Mesenchymal stem cell (in vitro differentiated cells and primary cell): ENCODE measurements around the gene FPGT.
A peak's percentile ranks its signal among the peaks of the same experiment; 100 is the strongest.
"Not testable (repeated sequence)": the region's sequence is repeated elsewhere in the genome, so short reads cannot be mapped to it uniquely, and the experiment has no call there.

Source experiments
- DNase-seq: peaks from one replicate; pipeline ENCODE4 v3.0.0-alpha.2; 2013
- H2AFZ ChIP-seq: one replicate; pipeline ENCODE4 v1.6.1; 2013; ENCODE audit warnings: low read depth, mild to moderate bottlenecking, control low read depth, inconsistent platforms, low read length, moderate library complexity
- H2AK5ac ChIP-seq: 2 replicates; pipeline ENCODE4 v1.6.1; 2013; ENCODE audit warnings: low read length, moderate library complexity, mild to moderate bottlenecking, inconsistent platforms; ENCODE audit not compliant: severe bottlenecking
- H2BK120ac ChIP-seq: one replicate; pipeline ENCODE4 v1.6.1; 2013; ENCODE audit warnings: low read depth, mild to moderate bottlenecking, inconsistent platforms, low read length, moderate library complexity
- H2BK12ac ChIP-seq, 2 experiments: one replicate each; pipeline ENCODE4 v1.6.1; 2013; ENCODE audit warnings: inconsistent platforms in 2 of 2, low read length in 2 of 2, mild to moderate bottlenecking in 2 of 2, moderate library complexity in 2 of 2, control low read depth in 1 of 2
- H2BK15ac ChIP-seq: one replicate; pipeline ENCODE4 v1.6.1; 2013; ENCODE audit warnings: mild to moderate bottlenecking, low read depth, inconsistent platforms; ENCODE audit not compliant: poor library complexity, severe bottlenecking
- H2BK5ac ChIP-seq: 2 replicates; pipeline ENCODE4 v1.6.1; 2013; ENCODE audit warnings: low read depth, mild to moderate bottlenecking, low read length, control low read depth, inconsistent platforms; ENCODE audit not compliant: poor library complexity, severe bottlenecking
- H3K14ac ChIP-seq, 2 experiments: one replicate each; pipeline ENCODE4 v1.6.1; 2013; ENCODE audit warnings: inconsistent platforms in 2 of 2, low read length in 2 of 2, control low read depth in 1 of 2, mild to moderate bottlenecking in 1 of 2, moderate library complexity in 1 of 2
- H3K18ac ChIP-seq, 2 experiments: one replicate each; pipeline ENCODE4 v1.6.1; 2013; ENCODE audit warnings: inconsistent platforms in 2 of 2, low read length in 2 of 2, control low read depth in 1 of 2, low read depth in 1 of 2, mild to moderate bottlenecking in 1 of 2
- H3K23ac ChIP-seq, 2 experiments: one replicate each; pipeline ENCODE4 v1.6.1; 2013; ENCODE audit warnings: inconsistent platforms in 2 of 2, low read length in 2 of 2, mild to moderate bottlenecking in 2 of 2, moderate library complexity in 2 of 2, control low read depth in 1 of 2
- H3K27ac ChIP-seq: 2 replicates; pipeline ENCODE4 v1.5.1; 2013; ENCODE audit warnings: mild to moderate bottlenecking, moderate library complexity, low read length, control low read depth, inconsistent platforms; ENCODE audit not compliant: poor library complexity, severe bottlenecking
- H3K27me3 ChIP-seq, 2 experiments: 2 replicates each; pipeline versions ENCODE4 v1.6.1 to v1.7.0; 2013; ENCODE audit warnings: low read length in 2 of 2, mild to moderate bottlenecking in 2 of 2, moderate library complexity in 2 of 2, control low read depth in 1 of 2, inconsistent platforms in 1 of 2; ENCODE audit not compliant: control insufficient read depth in 1 of 2, insufficient read depth in 1 of 2
- H3K36me3 ChIP-seq, 2 experiments: 2 replicates each; pipeline versions ENCODE4 v1.6.1 to v1.7.0; 2013; ENCODE audit warnings: low read length in 2 of 2, control low read depth in 1 of 2, inconsistent platforms in 1 of 2, low read depth in 1 of 2, mild to moderate bottlenecking in 1 of 2; ENCODE audit not compliant: insufficient read depth in 2 of 2, control insufficient read depth in 1 of 2
- H3K4ac ChIP-seq, 2 experiments: one replicate each; pipeline ENCODE4 v1.6.1; 2013; ENCODE audit warnings: inconsistent platforms in 2 of 2, low read length in 2 of 2, mild to moderate bottlenecking in 2 of 2, moderate library complexity in 2 of 2, control low read depth in 1 of 2, low read depth in 1 of 2
- H3K4me1 ChIP-seq: 2 replicates; pipeline ENCODE4 v1.6.1; 2013; ENCODE audit warnings: low read depth, low read length, control low read depth; ENCODE audit not compliant: control insufficient read depth, insufficient read depth
- H3K4me2 ChIP-seq: 2 replicates; pipeline ENCODE4 v1.6.1; 2013; ENCODE audit warnings: low read length, mild to moderate bottlenecking, inconsistent platforms; ENCODE audit not compliant: poor library complexity, severe bottlenecking
- H3K4me3 ChIP-seq, 2 experiments: 2 replicates each; pipeline versions ENCODE4 v1.5.1 to v1.7.0; 2013; ENCODE audit warnings: low read length in 2 of 2, mild to moderate bottlenecking in 2 of 2, control low read depth in 1 of 2, low read depth in 1 of 2; ENCODE audit not compliant: insufficient read depth in 1 of 2
- H3K79me1 ChIP-seq: replicated peaks from 2 replicates; pipeline ENCODE4 v1.6.1; 2013; ENCODE audit warnings: mild to moderate bottlenecking, control low read depth, low read length, inconsistent platforms; ENCODE audit not compliant: poor library complexity, severe bottlenecking
- H3K9ac ChIP-seq: 2 replicates; pipeline ENCODE4 v1.7.0; 2013; ENCODE audit warnings: mild to moderate bottlenecking, low read length, moderate library complexity
- H3K9me3 ChIP-seq: 2 replicates; pipeline ENCODE4 v1.7.0; 2013; ENCODE audit warnings: mild to moderate bottlenecking, low read length; ENCODE audit not compliant: control insufficient read depth
- H4K8ac ChIP-seq: one replicate; pipeline ENCODE4 v1.6.1; 2013; ENCODE audit warnings: inconsistent platforms, mild to moderate bottlenecking, low read length, moderate library complexity
- H4K91ac ChIP-seq: one replicate; pipeline ENCODE4 v1.6.1; 2013; ENCODE audit warnings: mild to moderate bottlenecking, low read length, inconsistent platforms
- WGBS: methylation state at CpG from one replicate; pipeline ENCODE4 v1.1.7; 2013; ENCODE audit warnings: mixed read lengths; 5-methylcytosine and 5-hydroxymethylcytosine counted together

The FPGT gene

GRCh38 chr1:74174423-74174822 lies 23.6 kb upstream of the FPGT start:
- peaks cover 24% of the 10 kb centered on the region for H3K9me3 ChIP-seq
- not testable (repeated sequence) for H2BK15ac ChIP-seq, H2AFZ ChIP-seq, H4K8ac ChIP-seq, H3K14ac ChIP-seq, H3K36me3 ChIP-seq, H3K4me3 ChIP-seq, H3K9ac ChIP-seq, H3K18ac ChIP-seq, H2BK12ac ChIP-seq, H3K79me1 ChIP-seq, DNase-seq, H2AK5ac ChIP-seq, H4K91ac ChIP-seq, H2BK5ac ChIP-seq, H3K27ac ChIP-seq, H3K4me2 ChIP-seq, H2BK120ac ChIP-seq, H3K4ac ChIP-seq, H3K4me1 ChIP-seq, H3K23ac ChIP-seq, H3K27me3 ChIP-seq
- WGBS, result 88% methylated on average over 1 of the region's 1 CpG

GRCh38 chr1:74180490-74180889 lies 17.6 kb upstream of the FPGT start:
- no peak overlapping the region for H3K9ac ChIP-seq
- H3K9me3 ChIP-seq, result no peaks in the 10 kb centered on the region
- no peak overlapping the region for H2BK5ac ChIP-seq
- H3K4me2 ChIP-seq, result no peak overlapping the region
- H3K23ac ChIP-seq, result no peak overlapping the region
- H3K27ac ChIP-seq, result no peak overlapping the region
- H3K36me3 ChIP-seq, result no peaks in the 10 kb centered on the region
- H3K4me3 ChIP-seq, result no peak overlapping the region
- H4K8ac ChIP-seq, result no peak overlapping the region
- no peak overlapping the region for H2AFZ ChIP-seq
- no peak overlapping the region for H3K14ac ChIP-seq
- no peak overlapping the region for H2BK15ac ChIP-seq
- no peak overlapping the region for H3K18ac ChIP-seq
- H4K91ac ChIP-seq, result no peak overlapping the region
- H3K79me1 ChIP-seq, result no peaks in the 10 kb centered on the region
- H3K27me3 ChIP-seq, result no peaks in the 10 kb centered on the region
- H3K4ac ChIP-seq, result no peak overlapping the region
- no peak overlapping the region for H2BK12ac ChIP-seq
- no peaks in the 10 kb centered on the region for H3K4me1 ChIP-seq
- H2BK120ac ChIP-seq, result no peak overlapping the region
- peak; percentile 37 for DNase-seq
- no peak overlapping the region for H2AK5ac ChIP-seq

GRCh38 chr1:74193908-74194307 lies 4.1 kb upstream of the FPGT start:
- Histone ChIP-seq H3K9me3 (no peaks in the 10 kb centered on the region), H3K18ac (no peak overlapping the region), H2AFZ (no peak overlapping the region), H2BK12ac (no peak overlapping the region), H3K36me3 (no peaks in the 10 kb centered on the region), H4K8ac (no peak overlapping the region), H3K23ac (no peak overlapping the region), H2AK5ac (no peak overlapping the region), H4K91ac (no peak overlapping the region), H2BK5ac (no peak overlapping the region), H3K79me1 (no peaks in the 10 kb centered on the region), H3K4me2 (no peak overlapping the region), H3K9ac (no peak overlapping the region), H2BK120ac (no peak overlapping the region), H3K27me3 (no peaks in the 10 kb centered on the region), H2BK15ac (no peak overlapping the region), H3K4me3 (no peak overlapping the region), H3K14ac (no peak overlapping the region), H3K27ac (no peak overlapping the region), H3K4ac (no peak overlapping the region), H3K4me1 (no peaks in the 10 kb centered on the region)
- WGBS, result 45% methylated on average over 2 of the region's 2 CpGs
- DNase-seq, result peak; percentile 39

- Histone ChIP-seq H2BK15ac (no peak overlapping the region), H2BK5ac (no peak overlapping the region), H4K91ac (no peak overlapping the region), H3K9me3 (no peaks in the 10 kb centered on the region), H2AFZ (no peak overlapping the region), H3K4me1 (no peaks in the 10 kb centered on the region), H2AK5ac (no peak overlapping the region), H3K18ac (no peak overlapping the region), H3K4ac (no peak overlapping the region), H3K23ac (no peak overlapping the region), H3K9ac (no peak overlapping the region), H3K27me3 (no peaks in the 10 kb centered on the region), H4K8ac (no peak overlapping the region), H3K79me1 (peaks cover 2% of the 10 kb centered on the region), H3K4me2 (no peak overlapping the region), H3K4me3 (no peak overlapping the region), H2BK120ac (no peak overlapping the region), H2BK12ac (no peak overlapping the region), H3K14ac (no peak overlapping the region), H3K27ac (no peak overlapping the region), H3K36me3 (no peaks in the 10 kb centered on the region)
- DNase-seq, result no peak
Observed at GRCh38 chr1:74195339-74195738, 2.7 kb upstream of the FPGT start.
